Neural cell (in vitro differentiated cells): Measurements from ENCODE around the gene HOATZ. TPM values are rescaled to one million over a fixed set of nuclear protein-coding genes. Genes with fewer than 3 reads are reported as not detected.

Source experiments
- H2AFZ ChIP-seq: fragments of 200-600, 300-800 bp; sonication (generic), shearing (Covaris generic); 2 replicates; pipeline ENCODE4 v1.6.0; 2014; ENCODE audit warnings: low read depth, mild to moderate bottlenecking, antibody characterized with exemption, low read length, moderate library complexity
- H3F3A ChIP-seq: fragments of 200-600 bp; shearing (Covaris generic); 2 replicates; pipeline ENCODE4 v1.6.1; 2016; ENCODE audit warnings: mild to moderate bottlenecking, moderate library complexity, mixed read lengths, antibody characterized with exemption, low read length; ENCODE audit not compliant: insufficient read depth, poor library complexity, severe bottlenecking
- H3K27ac ChIP-seq: fragments of 200-600, 300-800 bp; sonication (generic), shearing (Covaris generic); 2 replicates; pipeline ENCODE4 v1.5.1; 2014; ENCODE audit warnings: mild to moderate bottlenecking, low read length, moderate library complexity
- H3K27me3 ChIP-seq: fragments of 300-800, 200-600 bp; sonication (generic), shearing (Covaris generic); 2 replicates; pipeline ENCODE4 v1.6.0; 2014; ENCODE audit warnings: mild to moderate bottlenecking, low read depth, low read length, moderate library complexity; ENCODE audit not compliant: insufficient read depth
- H3K36me3 ChIP-seq: fragments of 300-800, 200-600 bp; sonication (generic), shearing (Covaris generic); 2 replicates; pipeline ENCODE4 v1.5.1; 2014; ENCODE audit warnings: mild to moderate bottlenecking, antibody characterized with exemption, low read length, moderate library complexity; ENCODE audit not compliant: insufficient read depth
- H3K4me2 ChIP-seq: fragments of 300-800, 200-600 bp; sonication (generic), shearing (Covaris generic); 2 replicates; pipeline ENCODE4 v1.6.0; 2014; ENCODE audit warnings: mild to moderate bottlenecking, low read length
- H3K4me3 ChIP-seq: fragments of 300-800, 200-600 bp; sonication (generic), shearing (Covaris generic); 2 replicates; pipeline ENCODE4 v1.5.1; 2014; ENCODE audit warnings: mild to moderate bottlenecking, low read length, moderate library complexity
- H3K79me2 ChIP-seq: fragments of 200-600 bp; shearing (Covaris generic); replicated peaks from 2 replicates; pipeline ENCODE4 v1.6.0; 2014; ENCODE audit warnings: mild to moderate bottlenecking, low read length, moderate library complexity; ENCODE audit not compliant: insufficient read depth
- H3K9ac ChIP-seq: fragments of 300-800, 200-600 bp; sonication (generic), shearing (Covaris generic); 2 replicates; pipeline ENCODE4 v1.6.1; 2016; ENCODE audit warnings: mild to moderate bottlenecking, low read length, mixed read lengths
- H3K9me2 ChIP-seq: fragments of 200-600 bp; shearing (Covaris generic); 2 replicates; pipeline ENCODE4 v1.6.1; 2016; ENCODE audit warnings: mild to moderate bottlenecking, low read length, mixed read lengths; ENCODE audit not compliant: insufficient read depth
- H3K9me3 ChIP-seq: fragments of 200-600, 300-800 bp; sonication (generic), shearing (Covaris generic); 2 replicates; pipeline ENCODE4 v1.6.1; 2016; ENCODE audit warnings: mild to moderate bottlenecking, mixed run types, low read length, moderate library complexity, mixed read lengths
- H4K20me1 ChIP-seq: fragments of 200-600 bp; shearing (Covaris generic); 2 replicates; pipeline ENCODE4 v1.6.1; 2016; ENCODE audit warnings: mild to moderate bottlenecking, mixed run types; ENCODE audit not compliant: insufficient read depth
- EP300 ChIP-seq: fragments of 450-650 bp; conservative IDR thresholded peaks from 2 replicates; pipeline ENCODE4 v1.6.1; 2014; ENCODE audit warnings: antibody characterized with exemption, mild to moderate bottlenecking, moderate library complexity; ENCODE audit not compliant: poor library complexity, severe bottlenecking
- EZH2 ChIP-seq: fragments of 200-600, 300-800 bp; shearing (Covaris generic), sonication (generic); IDR thresholded peaks from 2 replicates; pipeline ENCODE4 v1.6.1; 2014; ENCODE audit warnings: antibody characterized with exemption, low read length, borderline replicate concordance, mild to moderate bottlenecking; ENCODE audit not compliant: insufficient read depth, poor library complexity, severe bottlenecking
- MXI1 ChIP-seq: fragments of 450-650 bp; conservative IDR thresholded peaks from 2 replicates; pipeline ENCODE4 v1.6.1; 2014; ENCODE audit warnings: antibody characterized with exemption, mild to moderate bottlenecking; ENCODE audit not compliant: poor library complexity, severe bottlenecking
- POLR2AphosphoS5 ChIP-seq: IDR thresholded peaks from 2 replicates; pipeline ENCODE4 v1.6.1; 2012
- RAD21 ChIP-seq: fragments of 450-650 bp; conservative IDR thresholded peaks from 2 replicates; pipeline ENCODE4 v1.6.1; 2014; ENCODE audit warnings: antibody characterized with exemption, mild to moderate bottlenecking, moderate library complexity
- SMC3 ChIP-seq: fragments of 450-650 bp; conservative IDR thresholded peaks from 2 replicates; pipeline ENCODE4 v1.6.1; 2014; ENCODE audit warnings: antibody characterized with exemption, mild to moderate bottlenecking, moderate library complexity; ENCODE audit not compliant: poor library complexity
- TAF1 ChIP-seq: IDR thresholded peaks from 2 replicates; pipeline ENCODE4 v1.6.1; 2012; ENCODE audit warnings: low read depth
- polyA plus RNA-seq: library from polyadenylated mRNA; depleted of rRNA; stranded (reverse); fragments of >200 nt; gene quantifications from 2 replicates; pipeline ENCODE4 v1.2.3, GENCODE V29; 2014
- TF ChIP-seq, protein P1 (sequence below): fragments of 450-650 bp; IDR thresholded peaks from 2 replicates; pipeline ENCODE4 v1.5.1; 2014; ENCODE audit warnings: antibody characterized with exemption, mild to moderate bottlenecking, moderate library complexity; ENCODE audit not compliant: poor library complexity, severe bottlenecking
- TF ChIP-seq, protein P2 (sequence below): IDR thresholded peaks from 2 replicates; pipeline ENCODE4 v1.6.1; 2012; ENCODE audit warnings: borderline replicate concordance

The HOATZ gene
- polyA plus RNA-seq, 1 donor from 2014 or later, result not detected

DNA sequence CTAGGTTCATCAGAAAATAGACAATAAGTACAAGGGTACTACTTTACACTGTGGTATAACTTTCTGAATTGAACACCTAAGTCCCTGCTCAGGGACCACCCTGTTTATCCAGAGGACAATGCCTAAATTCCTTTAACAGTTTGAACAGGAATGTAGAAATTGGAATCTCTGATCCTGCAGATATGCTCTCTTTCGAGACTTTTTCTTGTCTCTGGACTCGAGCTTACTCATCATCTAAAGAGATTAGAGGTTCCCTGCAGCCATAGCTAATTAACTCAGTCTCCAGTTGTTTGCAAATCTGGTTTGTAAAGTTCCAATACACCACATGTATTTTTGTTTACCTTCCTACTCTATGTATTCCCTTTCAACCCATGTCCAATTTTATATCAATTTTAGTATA, 1.0 kb downstream of the HOATZ start:
- peaks cover 46% of the 10 kb centered on the region for H3K27me3 ChIP-seq
- no peak overlapping the region for H2AFZ ChIP-seq
- no peak overlapping the region for H3K27ac ChIP-seq
- TF ChIP-seq EZH2 (no peak), TAF1 (no peak), POLR2AphosphoS5 (no peak), EP300 (no peak), SMC3 (no peak), RAD21 (no peak), MXI1 (no peak)
- TF ChIP-seq, protein P1, sequence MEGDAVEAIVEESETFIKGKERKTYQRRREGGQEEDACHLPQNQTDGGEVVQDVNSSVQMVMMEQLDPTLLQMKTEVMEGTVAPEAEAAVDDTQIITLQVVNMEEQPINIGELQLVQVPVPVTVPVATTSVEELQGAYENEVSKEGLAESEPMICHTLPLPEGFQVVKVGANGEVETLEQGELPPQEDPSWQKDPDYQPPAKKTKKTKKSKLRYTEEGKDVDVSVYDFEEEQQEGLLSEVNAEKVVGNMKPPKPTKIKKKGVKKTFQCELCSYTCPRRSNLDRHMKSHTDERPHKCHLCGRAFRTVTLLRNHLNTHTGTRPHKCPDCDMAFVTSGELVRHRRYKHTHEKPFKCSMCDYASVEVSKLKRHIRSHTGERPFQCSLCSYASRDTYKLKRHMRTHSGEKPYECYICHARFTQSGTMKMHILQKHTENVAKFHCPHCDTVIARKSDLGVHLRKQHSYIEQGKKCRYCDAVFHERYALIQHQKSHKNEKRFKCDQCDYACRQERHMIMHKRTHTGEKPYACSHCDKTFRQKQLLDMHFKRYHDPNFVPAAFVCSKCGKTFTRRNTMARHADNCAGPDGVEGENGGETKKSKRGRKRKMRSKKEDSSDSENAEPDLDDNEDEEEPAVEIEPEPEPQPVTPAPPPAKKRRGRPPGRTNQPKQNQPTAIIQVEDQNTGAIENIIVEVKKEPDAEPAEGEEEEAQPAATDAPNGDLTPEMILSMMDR, result no peak
- TF ChIP-seq, protein P2, sequence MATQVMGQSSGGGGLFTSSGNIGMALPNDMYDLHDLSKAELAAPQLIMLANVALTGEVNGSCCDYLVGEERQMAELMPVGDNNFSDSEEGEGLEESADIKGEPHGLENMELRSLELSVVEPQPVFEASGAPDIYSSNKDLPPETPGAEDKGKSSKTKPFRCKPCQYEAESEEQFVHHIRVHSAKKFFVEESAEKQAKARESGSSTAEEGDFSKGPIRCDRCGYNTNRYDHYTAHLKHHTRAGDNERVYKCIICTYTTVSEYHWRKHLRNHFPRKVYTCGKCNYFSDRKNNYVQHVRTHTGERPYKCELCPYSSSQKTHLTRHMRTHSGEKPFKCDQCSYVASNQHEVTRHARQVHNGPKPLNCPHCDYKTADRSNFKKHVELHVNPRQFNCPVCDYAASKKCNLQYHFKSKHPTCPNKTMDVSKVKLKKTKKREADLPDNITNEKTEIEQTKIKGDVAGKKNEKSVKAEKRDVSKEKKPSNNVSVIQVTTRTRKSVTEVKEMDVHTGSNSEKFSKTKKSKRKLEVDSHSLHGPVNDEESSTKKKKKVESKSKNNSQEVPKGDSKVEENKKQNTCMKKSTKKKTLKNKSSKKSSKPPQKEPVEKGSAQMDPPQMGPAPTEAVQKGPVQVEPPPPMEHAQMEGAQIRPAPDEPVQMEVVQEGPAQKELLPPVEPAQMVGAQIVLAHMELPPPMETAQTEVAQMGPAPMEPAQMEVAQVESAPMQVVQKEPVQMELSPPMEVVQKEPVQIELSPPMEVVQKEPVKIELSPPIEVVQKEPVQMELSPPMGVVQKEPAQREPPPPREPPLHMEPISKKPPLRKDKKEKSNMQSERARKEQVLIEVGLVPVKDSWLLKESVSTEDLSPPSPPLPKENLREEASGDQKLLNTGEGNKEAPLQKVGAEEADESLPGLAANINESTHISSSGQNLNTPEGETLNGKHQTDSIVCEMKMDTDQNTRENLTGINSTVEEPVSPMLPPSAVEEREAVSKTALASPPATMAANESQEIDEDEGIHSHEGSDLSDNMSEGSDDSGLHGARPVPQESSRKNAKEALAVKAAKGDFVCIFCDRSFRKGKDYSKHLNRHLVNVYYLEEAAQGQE, result no peak
- H3K79me2 ChIP-seq, result no peaks in the 10 kb centered on the region
- H3K36me3 ChIP-seq, result no peaks in the 10 kb centered on the region
- no peaks in the 10 kb centered on the region for H4K20me1 ChIP-seq
- no peaks in the 10 kb centered on the region for H3K9me2 ChIP-seq
- no peak overlapping the region for H3K4me3 ChIP-seq
- H3K4me2 ChIP-seq, result no peak overlapping the region
- no peaks in the 10 kb centered on the region for H3K9me3 ChIP-seq
- H3F3A ChIP-seq, result no peaks in the 10 kb centered on the region
- H3K9ac ChIP-seq, result no peak overlapping the region

DNA sequence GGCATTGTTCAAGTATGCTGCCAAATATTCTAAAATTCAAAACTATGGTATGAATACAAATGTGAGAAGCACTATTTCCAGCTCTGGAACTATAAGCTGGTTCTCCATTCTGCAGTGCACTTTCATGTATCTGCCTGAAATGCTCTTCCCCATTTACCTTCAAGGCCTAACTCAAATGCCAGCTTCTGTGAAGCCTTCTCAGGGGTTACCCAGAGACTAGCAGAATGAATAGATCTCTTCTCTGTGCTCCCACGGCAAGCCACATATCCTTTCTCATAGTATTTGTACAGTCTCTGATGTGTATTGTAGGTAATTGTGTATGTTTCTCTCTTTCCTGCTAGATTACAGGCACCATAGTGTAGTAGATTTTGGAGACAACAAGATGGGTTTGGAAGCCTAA, 4.1 kb downstream of the HOATZ start:
- no peak overlapping the region for H3K27ac ChIP-seq
- no peaks in the 10 kb centered on the region for H3K9me2 ChIP-seq
- H3K4me3 ChIP-seq, result no peak overlapping the region
- no peaks in the 10 kb centered on the region for H3K79me2 ChIP-seq
- no peak for TF ChIP-seq RAD21
- TF ChIP-seq EZH2, result no peak
- TF ChIP-seq EP300, result no peak
- no peak for TF ChIP-seq POLR2AphosphoS5
- TF ChIP-seq MXI1, result no peak
- TF ChIP-seq SMC3, result no peak
- no peak for TF ChIP-seq TAF1
- TF ChIP-seq, protein P1, result no peak
- TF ChIP-seq, protein P2, result no peak
- H4K20me1 ChIP-seq, result no peaks in the 10 kb centered on the region
- no peak overlapping the region for H3K4me2 ChIP-seq
- H3K9me3 ChIP-seq, result no peaks in the 10 kb centered on the region
- peaks cover 19% of the 10 kb centered on the region for H3K27me3 ChIP-seq
- H3K9ac ChIP-seq, result no peak overlapping the region
- H3K36me3 ChIP-seq, result no peaks in the 10 kb centered on the region
- H3F3A ChIP-seq, result no peaks in the 10 kb centered on the region
- no peak overlapping the region for H2AFZ ChIP-seq
